ENCODE data around the gene INAVA. TPM values are rescaled to one million over a fixed set of nuclear protein-coding genes. Genes with fewer than 3 reads are reported as not detected.

The INAVA gene
- total RNA-seq, 1 donor from 2014 or later = 35.8 TPM

GRCh38 chr1:200850554-200850953 is 44.1 kb upstream of the INAVA start:
- no peak for TF ChIP-seq CTCF (IDR thresholded peaks at IDR 0.05; ENCODE audit: unreplicated experiment)

DNA sequence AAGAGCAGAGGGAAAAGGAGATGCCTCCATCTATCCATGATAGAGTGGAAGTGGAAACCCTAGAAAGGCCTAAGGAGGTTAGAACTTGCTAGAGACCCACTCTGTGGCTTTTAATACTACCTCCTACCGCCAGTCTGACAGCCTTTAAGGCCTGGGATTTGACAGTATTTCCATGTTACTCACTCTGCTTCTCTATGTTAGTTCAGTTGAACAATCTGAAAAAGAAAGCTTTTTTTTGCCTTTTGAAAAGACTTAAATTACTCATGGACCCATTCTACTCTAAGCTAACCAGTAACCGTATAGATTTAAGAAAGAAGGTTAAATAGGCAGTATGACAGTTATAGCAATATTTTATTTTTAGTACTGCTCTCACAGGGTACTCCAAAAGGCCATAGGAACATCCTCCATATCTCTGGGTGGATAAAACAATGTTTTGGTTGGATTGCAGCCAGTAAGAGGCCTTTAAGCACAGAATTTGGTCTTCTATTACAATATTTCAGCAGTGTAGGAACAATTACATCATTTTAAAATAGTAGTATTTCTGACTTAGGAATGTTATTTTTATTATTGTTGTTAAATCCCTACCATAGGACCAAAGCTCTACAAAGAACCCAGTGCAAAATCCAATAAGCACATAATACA is 37.9 kb upstream of the INAVA start:
- DNase-seq (ENCODE audit: low spot score) = no peak
- no peak overlapping the region for H3K27ac Mint-ChIP-seq (ENCODE audit: unreplicated experiment)

More at GRCh38 chr1:200850554-200850953, 44.1 kb upstream of the INAVA start:
- Mint-ChIP-seq H3K27ac (ENCODE audit: unreplicated experiment) (peak overlapping the region; percentile 11), H3K36me3 (ENCODE audit: low read depth, unreplicated experiment) (peaks cover 35% of the 10 kb centered on the region), H3K9me3 (ENCODE audit: unreplicated experiment) (no peaks in the 10 kb centered on the region), H3K4me3 (ENCODE audit: unreplicated experiment) (no peak overlapping the region), H3K27me3 (ENCODE audit: unreplicated experiment) (no peaks in the 10 kb centered on the region), H3K4me1 (ENCODE audit: unreplicated experiment) (peaks cover 8% of the 10 kb centered on the region)
- DNase-seq (ENCODE audit: low spot score) = no peak

GRCh38 chr1:200857804-200858203 is 36.9 kb upstream of the INAVA start:
- H3K27ac Mint-ChIP-seq (ENCODE audit: unreplicated experiment) = no peak overlapping the region

More for the DNA sequence above, 37.9 kb upstream of the INAVA start:
- Mint-ChIP-seq H3K9me3 (ENCODE audit: unreplicated experiment) (no peaks in the 10 kb centered on the region), H3K4me1 (ENCODE audit: unreplicated experiment) (peaks cover 6% of the 10 kb centered on the region), H3K27me3 (ENCODE audit: unreplicated experiment) (peaks cover 1% of the 10 kb centered on the region), H3K36me3 (ENCODE audit: low read depth, unreplicated experiment) (peaks cover 16% of the 10 kb centered on the region), H3K4me3 (ENCODE audit: unreplicated experiment) (no peak overlapping the region)
- no peak for TF ChIP-seq CTCF (IDR thresholded peaks at IDR 0.05; ENCODE audit: unreplicated experiment)

GRCh38 chr1:200861937-200862647 is 32.6 kb upstream of the INAVA start:
- H3K36me3 Mint-ChIP-seq (ENCODE audit: low read depth, unreplicated experiment) = peaks cover 12% of the 10 kb centered on the region
- TF ChIP-seq CTCF (IDR thresholded peaks at IDR 0.05; ENCODE audit: unreplicated experiment) = no peak
- H3K27ac Mint-ChIP-seq (ENCODE audit: unreplicated experiment) = no peak overlapping the region
- DNase-seq (ENCODE audit: low spot score) = no peak
- H3K4me3 Mint-ChIP-seq (ENCODE audit: unreplicated experiment) = no peak overlapping the region
- H3K4me1 Mint-ChIP-seq (ENCODE audit: unreplicated experiment) = no peaks in the 10 kb centered on the region
- no peaks in the 10 kb centered on the region for H3K9me3 Mint-ChIP-seq (ENCODE audit: unreplicated experiment)
- peaks cover 3% of the 10 kb centered on the region for H3K27me3 Mint-ChIP-seq (ENCODE audit: unreplicated experiment)

More at GRCh38 chr1:200857804-200858203, 36.9 kb upstream of the INAVA start:
- no peak for DNase-seq (ENCODE audit: low spot score)
- no peak overlapping the region for H3K4me3 Mint-ChIP-seq (ENCODE audit: unreplicated experiment)
- H3K9me3 Mint-ChIP-seq (ENCODE audit: unreplicated experiment) = no peaks in the 10 kb centered on the region
- H3K27me3 Mint-ChIP-seq (ENCODE audit: unreplicated experiment) = peaks cover 5% of the 10 kb centered on the region
- H3K36me3 Mint-ChIP-seq (ENCODE audit: low read depth, unreplicated experiment) = peaks cover 21% of the 10 kb centered on the region
- peaks cover 2% of the 10 kb centered on the region for H3K4me1 Mint-ChIP-seq (ENCODE audit: unreplicated experiment)
- no peak for TF ChIP-seq CTCF (IDR thresholded peaks at IDR 0.05; ENCODE audit: unreplicated experiment)
